Caco-2 (cell line): ENCODE measurements around the gene DOLPP1. TPM values are rescaled to one million over a fixed set of nuclear protein-coding genes. Genes with fewer than 3 reads are reported as not detected.
"Not testable (repeated sequence)": the region's sequence is repeated elsewhere in the genome, so short reads cannot be mapped to it uniquely, and the experiment has no call there.

Experiments used
- BruUV-seq: library from RNA; stranded (reverse); fragments of 400-500 nt; replicated peaks from 2 replicates; lab custom pipeline; 2021; lab: Mats Ljungman, UMichigan
- CTCF ChIA-PET: fragments of 300-600 bp; sonication (Branson Sonifier 250); formaldehyde crosslinking; loops from one replicate; lab custom pipeline; 2022; ENCODE audit warnings: antibody characterized with exemption; lab: Charles Lee
- POLR2A ChIA-PET: fragments of 300-600 bp; sonication (Branson Sonifier 250); formaldehyde crosslinking; loops from one replicate; lab custom pipeline; 2022; ENCODE audit warnings: antibody characterized with exemption; lab: Charles Lee
- DNase-seq, 2 experiments: peaks; one replicate each; pipeline versions ENCODE4 v3.0.0 to v3.0.0-alpha.2; 2020 to 2022
- H3K27me3 ChIP-seq: replicated peaks from 2 replicates; pipeline ENCODE4 v1.6.0; 2011; ENCODE audit warnings: low read length; ENCODE audit not compliant: control insufficient read depth, insufficient read depth
- H3K36me3 ChIP-seq: 2 replicates; pipeline ENCODE4 v1.5.1; 2011; ENCODE audit warnings: low read length; ENCODE audit not compliant: control insufficient read depth, insufficient read depth
- H3K4me1 ChIP-seq: fragments of 250-450 bp; sonication (Bioruptor Pico); 2 replicates; pipeline ENCODE4 v1.5.1; 2020; ENCODE audit warnings: mild to moderate bottlenecking
- H3K4me3 ChIP-seq: 2 replicates; pipeline ENCODE4 v1.5.1; 2011; ENCODE audit warnings: low read depth, mild to moderate bottlenecking, control low read depth, low read length
- H3K9me3 ChIP-seq: fragments of 250-450 bp; sonication (Bioruptor Pico); 2 replicates; pipeline ENCODE4 v1.5.1; 2020; ENCODE audit warnings: mild to moderate bottlenecking, moderate library complexity
- H3K27ac Mint-ChIP-seq: one replicate; pipeline ENCODE4 v1.8.0; 2022; ENCODE audit warnings: mixed read lengths; ENCODE audit not compliant: unreplicated experiment
- H3K27me3 Mint-ChIP-seq: one replicate; pipeline ENCODE4 v1.8.0; 2022; ENCODE audit warnings: mixed read lengths; ENCODE audit not compliant: insufficient read depth, unreplicated experiment
- H3K36me3 Mint-ChIP-seq: one replicate; pipeline ENCODE4 v1.8.0; 2022; ENCODE audit warnings: mild to moderate bottlenecking, mixed read lengths; ENCODE audit not compliant: insufficient read depth, unreplicated experiment
- H3K4me1 Mint-ChIP-seq: one replicate; pipeline ENCODE4 v1.8.0; 2022; ENCODE audit warnings: low read depth, mixed read lengths; ENCODE audit not compliant: unreplicated experiment
- H3K4me3 Mint-ChIP-seq: one replicate; pipeline ENCODE4 v1.8.0; 2022; ENCODE audit warnings: mild to moderate bottlenecking, moderate library complexity, mixed read lengths; ENCODE audit not compliant: unreplicated experiment
- H3K9me3 Mint-ChIP-seq: one replicate; pipeline ENCODE4 v1.8.0; 2022; ENCODE audit warnings: mixed read lengths; ENCODE audit not compliant: unreplicated experiment
- intact Hi-C: fragments of 100-400 bp; cut with micrococcal nuclease; formaldehyde crosslinking; loops from one replicate; pipeline ENCODE4 v1.10.0; 2022; ENCODE audit not compliant: unreplicated experiment
- total RNA-seq: library from RNA; stranded (reverse); gene quantifications from 2 replicates; pipeline ENCODE4 v1.2.3, GENCODE V29; 2022
- TF ChIP-seq, protein P1 (sequence below), 2 experiments: fragments of 200-600 bp in 1 of 2; IDR thresholded peaks; 1 replicate in 1 of 2; 2 replicates in 1 of 2; pipeline versions ENCODE4 v1.5.1 to v1.8.0; 2011 to 2022; ENCODE audit warnings: antibody characterized with exemption in 1 of 2, control low read depth in 1 of 2, inconsistent platforms in 1 of 2, low read depth in 1 of 2, low read length in 1 of 2, mild to moderate bottlenecking in 1 of 2, moderate library complexity in 1 of 2; ENCODE audit not compliant: insufficient read depth in 1 of 2, severe bottlenecking in 1 of 2, unreplicated experiment in 1 of 2

The DOLPP1 gene
- total RNA-seq, 1 experiment from 2014 or later: 45.1 TPM

GRCh38 chr9:129122133-129122532 lies 41.2 kb downstream of the DOLPP1 start:
- Histone ChIP-seq H3K27me3 (no peaks in the 10 kb centered on the region), H3K4me3 (no peak overlapping the region), H3K36me3 (no peaks in the 10 kb centered on the region; the same call in 1 of the 2 replicates), H3K9me3 (no peaks in the 10 kb centered on the region), H3K4me1 (no peaks in the 10 kb centered on the region)
- TF ChIP-seq, protein P1, sequence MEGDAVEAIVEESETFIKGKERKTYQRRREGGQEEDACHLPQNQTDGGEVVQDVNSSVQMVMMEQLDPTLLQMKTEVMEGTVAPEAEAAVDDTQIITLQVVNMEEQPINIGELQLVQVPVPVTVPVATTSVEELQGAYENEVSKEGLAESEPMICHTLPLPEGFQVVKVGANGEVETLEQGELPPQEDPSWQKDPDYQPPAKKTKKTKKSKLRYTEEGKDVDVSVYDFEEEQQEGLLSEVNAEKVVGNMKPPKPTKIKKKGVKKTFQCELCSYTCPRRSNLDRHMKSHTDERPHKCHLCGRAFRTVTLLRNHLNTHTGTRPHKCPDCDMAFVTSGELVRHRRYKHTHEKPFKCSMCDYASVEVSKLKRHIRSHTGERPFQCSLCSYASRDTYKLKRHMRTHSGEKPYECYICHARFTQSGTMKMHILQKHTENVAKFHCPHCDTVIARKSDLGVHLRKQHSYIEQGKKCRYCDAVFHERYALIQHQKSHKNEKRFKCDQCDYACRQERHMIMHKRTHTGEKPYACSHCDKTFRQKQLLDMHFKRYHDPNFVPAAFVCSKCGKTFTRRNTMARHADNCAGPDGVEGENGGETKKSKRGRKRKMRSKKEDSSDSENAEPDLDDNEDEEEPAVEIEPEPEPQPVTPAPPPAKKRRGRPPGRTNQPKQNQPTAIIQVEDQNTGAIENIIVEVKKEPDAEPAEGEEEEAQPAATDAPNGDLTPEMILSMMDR (IDR thresholded peaks at IDR 0.05; ENCODE audit: insufficient read depth in 1 of 2, low read depth in 1 of 2, low read length in 1 of 2, severe bottlenecking in 1 of 2, unreplicated experiment in 1 of 2): no peak
- CTCF ChIA-PET: interaction anchor here (0.6 kb wide), 1 partner anchor 52 kb away, joined by 3 read pairs; no protein-coding TSS in a partner anchor
- no TSS peak for BruUV-seq
- no peaks in the 10 kb centered on the region for H3K4me1 Mint-ChIP-seq
- H3K4me3 Mint-ChIP-seq: no peak overlapping the region
- POLR2A ChIA-PET: no interaction called here
- H3K9me3 Mint-ChIP-seq: no peaks in the 10 kb centered on the region
- H3K27ac Mint-ChIP-seq: no peak overlapping the region
- no peaks in the 10 kb centered on the region for H3K27me3 Mint-ChIP-seq
- intact Hi-C loops: no loop called here
- DNase-seq: no peak
- H3K36me3 Mint-ChIP-seq: peaks cover 51% of the 10 kb centered on the region

GRCh38 chr9:129122976-129123375 lies 42.1 kb downstream of the DOLPP1 start:
- DNase-seq, H3K4me1 Mint-ChIP-seq, POLR2A ChIA-PET, intact Hi-C loops, H3K27me3 Mint-ChIP-seq, H3K9me3 Mint-ChIP-seq, H3K4me1 ChIP-seq, H3K9me3 ChIP-seq, BruUV-seq, H3K4me3 ChIP-seq, H3K27me3 ChIP-seq, H3K27ac Mint-ChIP-seq, H3K36me3 ChIP-seq, CTCF ChIA-PET, H3K4me3 Mint-ChIP-seq: not testable (repeated sequence)
- peaks cover 56% of the 10 kb centered on the region for H3K36me3 Mint-ChIP-seq

- no peak overlapping the region for H3K27ac Mint-ChIP-seq
- no peaks in the 10 kb centered on the region for H3K27me3 Mint-ChIP-seq
- no peaks in the 10 kb centered on the region for H3K9me3 Mint-ChIP-seq
- BruUV-seq: no TSS peak
- no peak overlapping the region for H3K4me3 ChIP-seq
- TF ChIP-seq, protein P1 (IDR thresholded peaks at IDR 0.05; ENCODE audit: insufficient read depth in 1 of 2, low read depth in 1 of 2, low read length in 1 of 2, severe bottlenecking in 1 of 2, unreplicated experiment in 1 of 2): no peak
- no peaks in the 10 kb centered on the region for H3K9me3 ChIP-seq
- intact Hi-C loops: no loop called here
- no peaks in the 10 kb centered on the region; the same call in 1 of the 2 replicates for H3K36me3 ChIP-seq
- H3K4me1 ChIP-seq: no peaks in the 10 kb centered on the region
- ChIA-PET POLR2A (no interaction called here), CTCF (no interaction called here)
- H3K4me3 Mint-ChIP-seq: no peak overlapping the region
- H3K4me1 Mint-ChIP-seq: no peaks in the 10 kb centered on the region
- H3K36me3 Mint-ChIP-seq: peaks cover 59% of the 10 kb centered on the region
- H3K27me3 ChIP-seq: no peaks in the 10 kb centered on the region
- DNase-seq: no peak
Observed at GRCh38 chr9:129124506-129125069, 43.7 kb downstream of the DOLPP1 start.
